AML-193 (cell line): ENCODE results near the gene DCBLD1.

ENCODE experiments used
- DNase-seq, 2 experiments: peaks; one replicate each; lab custom pipeline; 2025; lab: John Stamatoyannopoulos, UW

DCBLD1 gene

GRCh38 chr6:117558818-117559217 is 76.3 kb downstream of the DCBLD1 start:
- DNase-seq = no peak

- no peak for DNase-seq
Measured at GRCh38 chr6:117559299-117559698, 76.8 kb downstream of the DCBLD1 start.

GRCh38 chr6:117561128-117561527 is 78.7 kb downstream of the DCBLD1 start:
- no peak for DNase-seq

GRCh38 chr6:117564681-117565080 is 82.2 kb downstream of the DCBLD1 start:
- no peak for DNase-seq

GRCh38 chr6:117568247-117568646 is 85.8 kb downstream of the DCBLD1 start:
- no peak for DNase-seq

GRCh38 chr6:117568831-117569410 is 86.4 kb downstream of the DCBLD1 start:
- DNase-seq = no peak

- DNase-seq = no peak
Measured at GRCh38 chr6:117573006-117573680, 90.7 kb downstream of the DCBLD1 start.

- DNase-seq = no peak
Measured at GRCh38 chr6:117574198-117574597, 91.7 kb downstream of the DCBLD1 start.

GRCh38 chr6:117585647-117586046 is 103.2 kb downstream of the DCBLD1 start:
- DNase-seq = no peak

- no peak for DNase-seq
Measured at GRCh38 chr6:117590447-117590846, 108.0 kb downstream of the DCBLD1 start.

- no peak for DNase-seq
Measured at GRCh38 chr6:117591405-117591804, 108.9 kb downstream of the DCBLD1 start.

GRCh38 chr6:117592983-117593759 is 110.7 kb downstream of the DCBLD1 start:
- DNase-seq = no peak

- no peak for DNase-seq
Measured at GRCh38 chr6:117595099-117595923, 112.8 kb downstream of the DCBLD1 start.

GRCh38 chr6:117597755-117598154 is 115.3 kb downstream of the DCBLD1 start:
- no peak for DNase-seq
